ENCODE measurements around the gene NDFIP1.

GRCh38 chr5:142109331-142110045 lies 909 bp downstream of the NDFIP1 start:
- no peak for TF ChIP-seq EZH2 (IDR thresholded peaks at IDR 0.05; ENCODE audit: low read length, unreplicated experiment)
- TF ChIP-seq, protein P1, sequence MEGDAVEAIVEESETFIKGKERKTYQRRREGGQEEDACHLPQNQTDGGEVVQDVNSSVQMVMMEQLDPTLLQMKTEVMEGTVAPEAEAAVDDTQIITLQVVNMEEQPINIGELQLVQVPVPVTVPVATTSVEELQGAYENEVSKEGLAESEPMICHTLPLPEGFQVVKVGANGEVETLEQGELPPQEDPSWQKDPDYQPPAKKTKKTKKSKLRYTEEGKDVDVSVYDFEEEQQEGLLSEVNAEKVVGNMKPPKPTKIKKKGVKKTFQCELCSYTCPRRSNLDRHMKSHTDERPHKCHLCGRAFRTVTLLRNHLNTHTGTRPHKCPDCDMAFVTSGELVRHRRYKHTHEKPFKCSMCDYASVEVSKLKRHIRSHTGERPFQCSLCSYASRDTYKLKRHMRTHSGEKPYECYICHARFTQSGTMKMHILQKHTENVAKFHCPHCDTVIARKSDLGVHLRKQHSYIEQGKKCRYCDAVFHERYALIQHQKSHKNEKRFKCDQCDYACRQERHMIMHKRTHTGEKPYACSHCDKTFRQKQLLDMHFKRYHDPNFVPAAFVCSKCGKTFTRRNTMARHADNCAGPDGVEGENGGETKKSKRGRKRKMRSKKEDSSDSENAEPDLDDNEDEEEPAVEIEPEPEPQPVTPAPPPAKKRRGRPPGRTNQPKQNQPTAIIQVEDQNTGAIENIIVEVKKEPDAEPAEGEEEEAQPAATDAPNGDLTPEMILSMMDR (conservative IDR thresholded peaks at IDR 0.05; ENCODE audit: low read depth, low read length) = no peak

All from PC-3 (cell line).